Hepatocyte (in vitro differentiated cells): ENCODE measurements around the gene TRIP12. TPM values are rescaled to one million over a fixed set of nuclear protein-coding genes. Genes with fewer than 3 reads are reported as not detected.
A peak's percentile ranks its signal among the peaks of the same experiment; 100 is the strongest.

Experiments
- DNase-seq: peaks from one replicate; pipeline ENCODE4 v3.0.0-alpha.2; 2016; ENCODE audit warnings: low spot score
- H2AFZ ChIP-seq: fragments of 200-600 bp; sonication (generic); 2 replicates; pipeline ENCODE4 v1.6.0; 2016; ENCODE audit warnings: antibody characterized with exemption, mild to moderate bottlenecking
- H3K27ac ChIP-seq: fragments of 200-600 bp; sonication (generic); 2 replicates; pipeline ENCODE4 v1.5.1; 2016; ENCODE audit warnings: mild to moderate bottlenecking
- H3K27me3 ChIP-seq: fragments of 200-600 bp; sonication (generic); 2 replicates; pipeline ENCODE4 v1.6.1; 2016
- H3K36me3 ChIP-seq: fragments of 200-600 bp; sonication (generic); replicated peaks from 2 replicates; pipeline ENCODE4 v1.5.1; 2016; ENCODE audit warnings: low read depth; ENCODE audit not compliant: insufficient read depth
- H3K4me1 ChIP-seq: fragments of 200-600 bp; sonication (generic); 2 replicates; pipeline ENCODE4 v1.5.1; 2016; ENCODE audit warnings: mild to moderate bottlenecking, moderate library complexity; ENCODE audit not compliant: insufficient read depth
- H3K4me2 ChIP-seq: fragments of 200-600 bp; sonication (generic); 2 replicates; pipeline ENCODE4 v1.6.0; 2016
- H3K4me3 ChIP-seq: fragments of 200-600 bp; sonication (generic); 2 replicates; pipeline ENCODE4 v1.5.1; 2016; ENCODE audit warnings: mild to moderate bottlenecking
- H3K79me2 ChIP-seq: fragments of 200-600 bp; sonication (generic); 2 replicates; pipeline ENCODE4 v1.6.0; 2017; ENCODE audit warnings: mild to moderate bottlenecking
- H3K9me2 ChIP-seq: fragments of 200-600 bp; sonication (generic); replicated peaks from 2 replicates; pipeline ENCODE4 v1.6.0; 2017; ENCODE audit warnings: mild to moderate bottlenecking; ENCODE audit not compliant: insufficient read depth
- H3K9me3 ChIP-seq: fragments of 200-600 bp; sonication (generic); 2 replicates; pipeline ENCODE4 v1.5.1; 2016; ENCODE audit warnings: low read depth, mild to moderate bottlenecking
- H4K20me1 ChIP-seq: fragments of 200-600 bp; sonication (generic); 2 replicates; pipeline ENCODE4 v1.6.0; 2016; ENCODE audit warnings: mild to moderate bottlenecking; ENCODE audit not compliant: insufficient read depth, poor library complexity, severe bottlenecking
- CTCF ChIP-seq: fragments of 200-600 bp; sonication (generic); IDR thresholded peaks from 2 replicates; pipeline ENCODE4 v1.5.1; 2016; ENCODE audit warnings: antibody characterized with exemption, mild to moderate bottlenecking; ENCODE audit not compliant: poor library complexity
- EZH2 ChIP-seq: fragments of 200-600 bp; sonication (generic); IDR thresholded peaks from 2 replicates; pipeline ENCODE4 v1.6.1; 2016; ENCODE audit warnings: antibody characterized with exemption, mild to moderate bottlenecking, borderline replicate concordance
- EZH2phosphoT487 ChIP-seq: fragments of 200-600 bp; sonication (generic); IDR thresholded peaks from one replicate; pipeline ENCODE4 v1.6.1; 2018; ENCODE audit warnings: antibody characterized with exemption, mild to moderate bottlenecking, low read depth, moderate library complexity; ENCODE audit not compliant: unreplicated experiment, severe bottlenecking
- WGBS: methylation state at CpG from one replicate; pipeline ENCODE4 v1.1.6; 2016; ENCODE audit warnings: low lambda C conversion rate; ENCODE audit errors: missing lambda C conversion rate; 5-methylcytosine and 5-hydroxymethylcytosine counted together
- polyA plus RNA-seq: library from polyadenylated mRNA; unstranded; fragments of >200 nt; fragmentation: Nextera tagmentation; extraction: Ambion mirVana; gene quantifications from 2 replicates; pipeline ENCODE4 v1.2.1, GENCODE V29; 2016
- total RNA-seq: library from RNA; depleted of rRNA; stranded (reverse); fragments of >200 nt; gene quantifications from 2 replicates; pipeline ENCODE4 v1.2.3, GENCODE V29; 2014

TRIP12 gene
- total and polyA plus RNA-seq, 2 experiments from 2014 or later = 40.7 to 136 TPM

- H2AFZ ChIP-seq = peak within 1 kb of the TSS; percentile 73
- H3K27ac ChIP-seq = peak within 1 kb of the TSS; percentile 100
- H3K79me2 ChIP-seq = peaks cover 74% of the 10 kb centered on the region
- DNase-seq = peak; percentile 93
- no peaks in the 10 kb centered on the region for H3K27me3 ChIP-seq
- 1% methylated on average over 60 of the region's 61 CpGs for WGBS
- peak within 1 kb of the TSS; percentile 61 for H3K4me3 ChIP-seq
- H4K20me1 ChIP-seq = peaks cover 34% of the 10 kb centered on the region
- peaks cover 5% of the 10 kb centered on the region for H3K4me1 ChIP-seq
- no peaks in the 10 kb centered on the region for H3K9me3 ChIP-seq
- peak within 1 kb of the TSS; percentile 84 for H3K4me2 ChIP-seq
- TF ChIP-seq CTCF = no peak
- no peak for TF ChIP-seq EZH2phosphoT487
- TF ChIP-seq EZH2 = no peak
- H3K36me3 ChIP-seq = no peaks in the 10 kb centered on the region
- no peaks in the 10 kb centered on the region for H3K9me2 ChIP-seq
These were observed 909 bp upstream of the TRIP12 start, which contains the start of gene FBXO36 for GRCh38 chr2:229922449-229923386. TSS of gene FBXO36 (plus strand) at chr2:229922503. CDS start at chr2:229922514, 11 bp downstream.

GRCh38 chr2:229921101-229921891 lies 513 bp downstream of the TRIP12 start:
- Histone ChIP-seq H3K79me2 (peaks cover 82% of the 10 kb centered on the region), H3K4me2 (peak overlapping the region; percentile 84), H3K27ac (peak overlapping the region; percentile 100), H3K36me3 (no peaks in the 10 kb centered on the region), H2AFZ (peak overlapping the region; percentile 73), H3K4me1 (peaks cover 5% of the 10 kb centered on the region), H4K20me1 (peaks cover 48% of the 10 kb centered on the region), H3K27me3 (no peaks in the 10 kb centered on the region), H3K9me2 (no peaks in the 10 kb centered on the region), H3K9me3 (no peaks in the 10 kb centered on the region), H3K4me3 (peak overlapping the region; percentile 61)
- DNase-seq = peak; percentile 78
- TF ChIP-seq CTCF = no peak
- TF ChIP-seq EZH2phosphoT487 = no peak
- no peak for TF ChIP-seq EZH2
- under 1% methylated on average over 24 of the region's 60 CpGs for WGBS

GRCh38 chr2:229920011-229920641 lies 1.7 kb downstream of the TRIP12 start:
- Histone ChIP-seq H3K27ac (peak overlapping the region; percentile 100), H3K36me3 (no peaks in the 10 kb centered on the region), H3K27me3 (no peaks in the 10 kb centered on the region), H4K20me1 (peaks cover 60% of the 10 kb centered on the region), H3K9me2 (no peaks in the 10 kb centered on the region), H2AFZ (peak overlapping the region; percentile 29), H3K4me2 (peak overlapping the region; percentile 84), H3K4me1 (peaks cover 5% of the 10 kb centered on the region), H3K79me2 (peaks cover 83% of the 10 kb centered on the region), H3K9me3 (no peaks in the 10 kb centered on the region), H3K4me3 (peak overlapping the region; percentile 61)
- DNase-seq = peak; percentile 28
- TF ChIP-seq CTCF = no peak
- no peak for TF ChIP-seq EZH2
- no peak for TF ChIP-seq EZH2phosphoT487
- WGBS = 7% methylated on average over 20 of the region's 20 CpGs
